MM.1S (cell line): ENCODE results near the gene COPS2.

ENCODE experiments used
- CTCF ChIP-seq: fragments of 300-600 bp; sonication (generic); IDR thresholded peaks from 2 replicates; pipeline ENCODE4 v1.5.1; 2016; ENCODE audit warnings: antibody characterized with exemption, low read length, mixed read lengths
- EZH2phosphoT487 ChIP-seq: fragments of 300-600 bp; sonication (generic); IDR thresholded peaks from 2 replicates; pipeline ENCODE4 v1.6.1; 2018; ENCODE audit warnings: antibody characterized with exemption, low read length

DNA sequence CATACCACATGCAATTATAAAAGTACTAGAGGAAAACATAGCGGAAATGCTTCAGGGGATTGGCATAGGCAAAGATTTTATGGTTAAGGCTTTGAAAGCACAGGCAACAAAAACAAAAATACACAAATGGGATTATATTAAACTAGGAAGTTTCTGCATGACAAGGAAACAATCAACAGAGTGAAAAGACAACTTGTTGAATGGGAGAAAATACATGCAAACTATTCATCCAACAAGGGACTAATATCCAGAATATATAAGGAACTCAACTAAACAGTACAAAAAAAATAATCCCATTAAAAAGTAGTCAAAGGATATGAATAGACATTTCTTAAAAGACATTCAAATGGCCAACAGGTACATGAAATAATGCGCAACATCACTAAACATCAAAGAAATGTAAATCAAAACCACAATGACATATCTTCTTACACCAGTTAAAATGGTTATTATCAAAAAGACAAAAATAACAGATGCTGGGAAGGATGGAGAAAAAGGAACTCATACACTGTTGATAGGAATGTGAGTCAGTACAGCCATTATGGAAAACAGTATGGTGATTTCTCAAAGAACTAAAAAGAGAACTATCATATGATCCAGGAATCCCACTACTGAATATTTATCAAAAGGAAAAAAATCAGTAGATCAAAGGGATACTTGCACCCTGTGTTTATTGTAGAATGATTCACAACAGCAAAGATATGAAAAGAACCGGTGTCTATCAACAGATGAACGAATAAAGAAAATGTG, 39.1 kb downstream of the COPS2 start:
- TF ChIP-seq EZH2phosphoT487 (no peak), CTCF (no peak)
